Testis (tissue), 2 donors: ENCODE results near the gene CFAP61.

ENCODE experiments used
- CTCF ChIP-seq, 3 experiments: fragments of 450-650 bp in 2 of 3; fragments of 200-600 bp in 1 of 3; sonication (generic) in 1 of 3; IDR thresholded peaks; one replicate each; pipeline ENCODE4 v1.5.1; 2016 to 2019; ENCODE audit warnings: antibody characterized with exemption in 3 of 3, mild to moderate bottlenecking in 2 of 3, moderate library complexity in 1 of 3
- POLR2A ChIP-seq: fragments of 450-650 bp; IDR thresholded peaks from one replicate; pipeline ENCODE4 v1.6.1; 2017; ENCODE audit warnings: antibody characterized with exemption, mild to moderate bottlenecking, moderate library complexity

DNA sequence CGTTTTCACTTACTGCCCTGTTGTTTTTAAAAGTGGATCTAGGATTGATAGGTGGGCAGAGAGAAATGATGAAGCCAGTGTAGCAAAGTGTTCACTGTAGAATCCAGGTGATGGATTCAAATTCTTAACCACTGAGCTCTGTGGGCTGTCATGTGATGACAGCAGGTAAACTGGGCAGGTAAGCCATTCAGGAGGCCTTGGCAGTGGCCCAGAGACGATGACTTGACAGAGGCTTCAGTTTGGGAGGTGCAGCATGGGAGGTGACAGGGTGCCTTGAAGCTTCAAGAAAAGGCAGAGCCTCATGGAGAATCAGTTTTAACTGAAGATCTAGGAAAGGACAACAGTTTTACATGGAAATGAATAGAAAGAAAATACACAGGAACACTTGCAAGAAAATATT is 33.2 kb upstream of the CFAP61 start:
- TF ChIP-seq CTCF (IDR thresholded peaks at IDR 0.05) = no peak
- no peak for TF ChIP-seq POLR2A
